Measurements from ENCODE around the gene OSTF1.

- TF ChIP-seq REST (IDR thresholded peaks at IDR 0.05; ENCODE audit: unreplicated experiment) = no peak
- TF ChIP-seq CTCF (conservative IDR thresholded peaks at IDR 0.05; ENCODE audit: low read depth in 2 of 2) = no peak
- TF ChIP-seq POLR2AphosphoS5 (IDR thresholded peaks at IDR 0.05; ENCODE audit: low read depth) = no peak
- no peak for TF ChIP-seq JUNB (IDR thresholded peaks at IDR 0.05; ENCODE audit: unreplicated experiment)
- TF ChIP-seq CREB1 (CRISPR knock-in tag; IDR thresholded peaks at IDR 0.05; ENCODE audit: low read depth) = no peak
- no peak for TF ChIP-seq EZH2phosphoT487 (IDR thresholded peaks at IDR 0.05; ENCODE audit: unreplicated experiment)
- no peak for TF ChIP-seq EZH2 (IDR thresholded peaks at IDR 0.05; ENCODE audit: low read depth, unreplicated experiment)
- no peak for TF ChIP-seq NANOG (IDR thresholded peaks at IDR 0.05; ENCODE audit: borderline replicate concordance)
- no peak for TF ChIP-seq ETS1 (IDR thresholded peaks at IDR 0.05)
- TF ChIP-seq ZNF462 (CRISPR knock-in tag; IDR thresholded peaks at IDR 0.05) = no peak
- no peak for TF ChIP-seq STAT1 (IDR thresholded peaks at IDR 0.05; ENCODE audit: unreplicated experiment)
- no peak for TF ChIP-seq ZNF114 (CRISPR knock-in tag; IDR thresholded peaks at IDR 0.05)
Observed at GRCh38 chr9:75105841-75106240, 17.5 kb downstream of the OSTF1 start.
